Liver (tissue), 3 donors: ENCODE data around the gene GDPD5.

Experiments
- EGR1 ChIP-seq, 2 donors: IDR thresholded peaks; 2 replicates each; pipeline ENCODE4 v1.6.1; 2016 to 2018; ENCODE audit warnings: antibody characterized with exemption in 2 of 2, low read depth in 2 of 2
- FOXA1 ChIP-seq: IDR thresholded peaks from 2 replicates; pipeline ENCODE4 v1.6.1; 2016; ENCODE audit warnings: antibody characterized with exemption
- GABPA ChIP-seq, 2 donors: IDR thresholded peaks in 1 of 2; conservative IDR thresholded peaks in 1 of 2; 2 replicates each; pipeline ENCODE4 v1.6.1; 2016; ENCODE audit warnings: antibody characterized with exemption in 2 of 2, mild to moderate bottlenecking in 1 of 2, moderate library complexity in 1 of 2
- HNF4A ChIP-seq, 2 donors: conservative IDR thresholded peaks; 2 replicates each; pipeline ENCODE4 v1.6.1; 2016; ENCODE audit warnings: antibody characterized with exemption in 2 of 2, mild to moderate bottlenecking in 2 of 2
- HNF4G ChIP-seq: IDR thresholded peaks from 2 replicates; pipeline ENCODE4 v1.6.1; 2016; ENCODE audit warnings: antibody characterized with exemption
- JUND ChIP-seq, 2 donors: IDR thresholded peaks; 2 replicates each; pipeline ENCODE4 v1.6.1; 2016; ENCODE audit warnings: antibody characterized with exemption in 2 of 2
- RAD21 ChIP-seq, 2 donors: IDR thresholded peaks; 2 replicates each; pipeline ENCODE4 v1.6.1; 2016; ENCODE audit warnings: antibody characterized with exemption in 2 of 2, mild to moderate bottlenecking in 2 of 2
- RXRA ChIP-seq, 2 donors: IDR thresholded peaks; 2 replicates each; pipeline ENCODE4 v1.6.1; 2017 to 2018; ENCODE audit warnings: antibody characterized with exemption in 2 of 2, mild to moderate bottlenecking in 1 of 2
- SP1 ChIP-seq: IDR thresholded peaks from 2 replicates; pipeline ENCODE4 v1.6.1; 2018; ENCODE audit warnings: antibody characterized with exemption, mild to moderate bottlenecking
- YY1 ChIP-seq: IDR thresholded peaks from 2 replicates; pipeline ENCODE4 v1.6.1; 2016; ENCODE audit warnings: antibody characterized with exemption, mild to moderate bottlenecking
- TF ChIP-seq, protein P1 (sequence below): IDR thresholded peaks from 2 replicates; pipeline ENCODE4 v1.6.1; 2016; ENCODE audit warnings: antibody characterized with exemption, mild to moderate bottlenecking
- TF ChIP-seq, protein P2 (sequence below): fragments of 150-350 bp; IDR thresholded peaks from 2 replicates; pipeline ENCODE4 v1.5.1; 2017; ENCODE audit warnings: improper control_type of control experiment, low read depth, low read length; ENCODE audit not compliant: missing input control
- TF ChIP-seq, protein P3 (sequence below): IDR thresholded peaks from 2 replicates; pipeline ENCODE4 v1.6.1; 2016; ENCODE audit warnings: antibody characterized with exemption
- TF ChIP-seq, protein P4 (sequence below): IDR thresholded peaks from 2 replicates; pipeline ENCODE4 v1.6.1; 2016; ENCODE audit warnings: antibody characterized with exemption
- donor health status: healthy.
- donor health status: healthy.

DNA sequence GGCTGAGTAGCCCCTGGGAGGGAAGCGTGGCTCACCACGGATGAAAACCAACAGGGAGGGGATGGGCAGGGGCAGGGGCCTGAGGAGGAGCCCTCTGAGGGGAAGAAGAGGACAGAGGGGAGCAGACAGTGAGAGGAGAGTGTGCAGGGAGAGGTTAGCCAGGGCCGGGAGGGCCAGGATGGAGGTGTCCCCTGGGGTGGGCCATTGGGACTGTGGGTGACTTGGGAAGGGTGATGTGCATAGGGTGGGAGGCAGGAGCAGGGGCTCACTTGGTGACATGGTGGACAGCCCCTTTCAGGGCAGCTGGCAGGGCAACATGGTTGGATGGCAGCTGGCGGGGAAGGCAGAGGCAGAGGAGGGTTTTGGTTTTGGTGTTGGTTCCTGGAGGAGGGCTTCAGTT is 5.6 kb upstream of the GDPD5 start:
- TF ChIP-seq, protein P1, sequence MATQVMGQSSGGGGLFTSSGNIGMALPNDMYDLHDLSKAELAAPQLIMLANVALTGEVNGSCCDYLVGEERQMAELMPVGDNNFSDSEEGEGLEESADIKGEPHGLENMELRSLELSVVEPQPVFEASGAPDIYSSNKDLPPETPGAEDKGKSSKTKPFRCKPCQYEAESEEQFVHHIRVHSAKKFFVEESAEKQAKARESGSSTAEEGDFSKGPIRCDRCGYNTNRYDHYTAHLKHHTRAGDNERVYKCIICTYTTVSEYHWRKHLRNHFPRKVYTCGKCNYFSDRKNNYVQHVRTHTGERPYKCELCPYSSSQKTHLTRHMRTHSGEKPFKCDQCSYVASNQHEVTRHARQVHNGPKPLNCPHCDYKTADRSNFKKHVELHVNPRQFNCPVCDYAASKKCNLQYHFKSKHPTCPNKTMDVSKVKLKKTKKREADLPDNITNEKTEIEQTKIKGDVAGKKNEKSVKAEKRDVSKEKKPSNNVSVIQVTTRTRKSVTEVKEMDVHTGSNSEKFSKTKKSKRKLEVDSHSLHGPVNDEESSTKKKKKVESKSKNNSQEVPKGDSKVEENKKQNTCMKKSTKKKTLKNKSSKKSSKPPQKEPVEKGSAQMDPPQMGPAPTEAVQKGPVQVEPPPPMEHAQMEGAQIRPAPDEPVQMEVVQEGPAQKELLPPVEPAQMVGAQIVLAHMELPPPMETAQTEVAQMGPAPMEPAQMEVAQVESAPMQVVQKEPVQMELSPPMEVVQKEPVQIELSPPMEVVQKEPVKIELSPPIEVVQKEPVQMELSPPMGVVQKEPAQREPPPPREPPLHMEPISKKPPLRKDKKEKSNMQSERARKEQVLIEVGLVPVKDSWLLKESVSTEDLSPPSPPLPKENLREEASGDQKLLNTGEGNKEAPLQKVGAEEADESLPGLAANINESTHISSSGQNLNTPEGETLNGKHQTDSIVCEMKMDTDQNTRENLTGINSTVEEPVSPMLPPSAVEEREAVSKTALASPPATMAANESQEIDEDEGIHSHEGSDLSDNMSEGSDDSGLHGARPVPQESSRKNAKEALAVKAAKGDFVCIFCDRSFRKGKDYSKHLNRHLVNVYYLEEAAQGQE: no peak
- TF ChIP-seq, protein P2, sequence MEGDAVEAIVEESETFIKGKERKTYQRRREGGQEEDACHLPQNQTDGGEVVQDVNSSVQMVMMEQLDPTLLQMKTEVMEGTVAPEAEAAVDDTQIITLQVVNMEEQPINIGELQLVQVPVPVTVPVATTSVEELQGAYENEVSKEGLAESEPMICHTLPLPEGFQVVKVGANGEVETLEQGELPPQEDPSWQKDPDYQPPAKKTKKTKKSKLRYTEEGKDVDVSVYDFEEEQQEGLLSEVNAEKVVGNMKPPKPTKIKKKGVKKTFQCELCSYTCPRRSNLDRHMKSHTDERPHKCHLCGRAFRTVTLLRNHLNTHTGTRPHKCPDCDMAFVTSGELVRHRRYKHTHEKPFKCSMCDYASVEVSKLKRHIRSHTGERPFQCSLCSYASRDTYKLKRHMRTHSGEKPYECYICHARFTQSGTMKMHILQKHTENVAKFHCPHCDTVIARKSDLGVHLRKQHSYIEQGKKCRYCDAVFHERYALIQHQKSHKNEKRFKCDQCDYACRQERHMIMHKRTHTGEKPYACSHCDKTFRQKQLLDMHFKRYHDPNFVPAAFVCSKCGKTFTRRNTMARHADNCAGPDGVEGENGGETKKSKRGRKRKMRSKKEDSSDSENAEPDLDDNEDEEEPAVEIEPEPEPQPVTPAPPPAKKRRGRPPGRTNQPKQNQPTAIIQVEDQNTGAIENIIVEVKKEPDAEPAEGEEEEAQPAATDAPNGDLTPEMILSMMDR: no peak
- TF ChIP-seq JUND (IDR thresholded peaks at IDR 0.05): no peak
- TF ChIP-seq SP1: no peak
- TF ChIP-seq RAD21 (IDR thresholded peaks at IDR 0.05): no peak
- TF ChIP-seq, protein P3, sequence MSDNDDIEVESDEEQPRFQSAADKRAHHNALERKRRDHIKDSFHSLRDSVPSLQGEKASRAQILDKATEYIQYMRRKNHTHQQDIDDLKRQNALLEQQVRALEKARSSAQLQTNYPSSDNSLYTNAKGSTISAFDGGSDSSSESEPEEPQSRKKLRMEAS: no peak
- TF ChIP-seq YY1: no peak
- TF ChIP-seq, protein P4, sequence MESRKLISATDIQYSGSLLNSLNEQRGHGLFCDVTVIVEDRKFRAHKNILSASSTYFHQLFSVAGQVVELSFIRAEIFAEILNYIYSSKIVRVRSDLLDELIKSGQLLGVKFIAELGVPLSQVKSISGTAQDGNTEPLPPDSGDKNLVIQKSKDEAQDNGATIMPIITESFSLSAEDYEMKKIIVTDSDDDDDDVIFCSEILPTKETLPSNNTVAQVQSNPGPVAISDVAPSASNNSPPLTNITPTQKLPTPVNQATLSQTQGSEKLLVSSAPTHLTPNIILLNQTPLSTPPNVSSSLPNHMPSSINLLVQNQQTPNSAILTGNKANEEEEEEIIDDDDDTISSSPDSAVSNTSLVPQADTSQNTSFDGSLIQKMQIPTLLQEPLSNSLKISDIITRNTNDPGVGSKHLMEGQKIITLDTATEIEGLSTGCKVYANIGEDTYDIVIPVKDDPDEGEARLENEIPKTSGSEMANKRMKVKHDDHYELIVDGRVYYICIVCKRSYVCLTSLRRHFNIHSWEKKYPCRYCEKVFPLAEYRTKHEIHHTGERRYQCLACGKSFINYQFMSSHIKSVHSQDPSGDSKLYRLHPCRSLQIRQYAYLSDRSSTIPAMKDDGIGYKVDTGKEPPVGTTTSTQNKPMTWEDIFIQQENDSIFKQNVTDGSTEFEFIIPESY: no peak
- no peak for TF ChIP-seq RXRA (IDR thresholded peaks at IDR 0.05)
- no peak for TF ChIP-seq GABPA (IDR thresholded peaks at IDR 0.05 in 1 of 2, conservative IDR thresholded peaks at IDR 0.05 in 1 of 2)
- no peak for TF ChIP-seq HNF4G
- no peak for TF ChIP-seq FOXA1
- no peak for TF ChIP-seq EGR1 (IDR thresholded peaks at IDR 0.05; ENCODE audit: low read depth in 2 of 2)
- TF ChIP-seq HNF4A (conservative IDR thresholded peaks at IDR 0.05): no peak
